Caki2 (cell line): ENCODE results near the gene CCDC3. TPM values are rescaled to one million over a fixed set of nuclear protein-coding genes. Genes with fewer than 3 reads are reported as not detected.

Source experiments
- DNase-seq: peaks from one replicate; pipeline ENCODE4 v3.0.0-alpha.2; 2015; ENCODE audit warnings: low read depth
- in situ Hi-C: cut with HindIII; loops from 2 replicates; pipeline ENCODE4 v1.10.0; 2016; ENCODE audit warnings: low sequenced_read_pairs, low pct_unique_long_range_greater_than_20kb, mixed read lengths
- total RNA-seq: library from RNA; depleted of rRNA; stranded (reverse); fragments of >200 nt; shearing (Covaris generic); gene quantifications from 2 replicates; pipeline ENCODE4 v1.2.3, GENCODE V29; 2014; ENCODE audit warnings: low replicate concordance

The CCDC3 gene
- total RNA-seq, 1 experiment from 2014 or later = not detected

DNA sequence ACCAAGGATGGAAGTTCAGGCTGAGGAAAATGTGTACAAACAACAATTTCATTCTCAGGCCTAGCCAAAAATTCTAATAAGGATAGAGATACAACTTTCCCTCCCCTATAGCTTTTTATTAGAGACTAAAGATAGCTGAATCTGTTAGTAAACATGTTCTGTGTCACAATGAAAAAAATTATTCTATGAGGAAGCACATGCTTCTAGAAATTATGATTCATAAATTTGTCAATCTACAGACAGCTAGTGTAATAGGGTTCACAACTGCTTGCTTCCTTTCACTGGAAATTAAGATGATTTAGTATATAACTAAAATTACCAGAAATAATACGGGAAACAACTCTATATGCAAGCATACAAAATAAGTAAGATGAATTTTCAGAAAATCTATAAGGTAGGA is 56.6 kb downstream of the CCDC3 start:
- in situ Hi-C loops = no loop called here
- DNase-seq = no peak

DNA sequence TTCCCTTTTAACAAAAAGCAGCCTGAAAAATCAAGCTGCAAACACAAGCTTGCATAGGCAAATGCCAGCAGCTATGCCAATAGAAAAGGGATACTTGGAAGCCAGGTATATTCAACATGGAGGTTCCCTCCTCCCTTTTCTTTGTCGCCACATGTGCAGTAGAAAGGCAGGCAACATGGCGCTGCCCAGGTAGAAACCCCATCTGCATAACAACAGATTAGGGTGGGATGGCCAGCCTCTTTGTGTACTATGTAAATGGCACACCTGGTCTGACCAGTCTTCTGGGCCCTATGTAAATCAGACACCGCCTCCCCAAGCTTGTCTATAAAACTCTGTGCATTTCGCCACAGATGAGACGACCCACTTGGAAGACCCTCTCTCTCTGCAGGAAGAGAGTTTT is 58.1 kb downstream of the CCDC3 start:
- no peak for DNase-seq
- in situ Hi-C loops = no loop called here

- in situ Hi-C loops = no loop called here
- no peak for DNase-seq
Observed at GRCh38 chr10:12941966-12942365, 59.5 kb downstream of the CCDC3 start.

GRCh38 chr10:12940791-12941190 is 60.7 kb downstream of the CCDC3 start:
- DNase-seq = no peak
- in situ Hi-C loops = no loop called here

GRCh38 chr10:12938271-12938670 is 63.2 kb downstream of the CCDC3 start:
- in situ Hi-C loops = no loop called here
- DNase-seq = no peak

DNA sequence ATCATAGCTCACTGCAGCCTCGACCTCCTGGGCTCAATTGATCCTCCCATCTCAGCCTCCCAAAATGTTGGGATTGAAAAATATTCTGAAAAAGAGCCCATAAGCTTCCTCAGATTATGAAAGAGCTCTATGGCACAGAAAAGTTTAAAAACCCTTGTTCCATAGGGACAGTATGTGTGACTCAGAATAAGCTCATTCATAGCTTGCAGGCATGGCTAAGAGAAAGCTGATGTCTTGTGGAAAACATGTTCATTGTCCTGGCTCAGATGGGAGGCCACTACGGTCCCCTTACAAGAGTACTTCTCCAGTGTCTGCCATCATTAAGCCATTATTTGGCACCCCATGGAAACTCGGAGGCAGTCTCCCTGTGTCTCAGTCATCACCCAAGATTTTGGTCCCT is 64.0 kb downstream of the CCDC3 start:
- DNase-seq = no peak
- in situ Hi-C loops = no loop called here

DNA sequence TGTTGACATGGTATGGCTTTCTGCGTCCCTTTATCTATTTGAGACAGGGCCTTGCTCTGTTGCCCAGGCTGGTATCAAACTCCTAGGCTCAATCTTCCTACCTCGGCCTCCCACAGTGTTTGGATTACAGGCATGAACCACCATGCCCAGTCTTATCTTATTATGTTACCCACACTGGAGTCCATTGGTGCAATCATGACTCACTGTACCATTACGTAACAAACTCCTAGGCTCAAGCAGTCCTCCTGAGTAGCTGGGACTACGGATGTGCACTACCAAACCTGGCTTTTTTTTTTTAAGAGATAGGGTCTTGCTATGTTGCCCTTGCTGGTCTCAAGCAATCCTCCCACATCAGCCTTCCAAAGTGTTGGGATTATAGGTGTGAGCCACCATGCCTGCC is 66.7 kb downstream of the CCDC3 start:
- no peak for DNase-seq
- in situ Hi-C loops = no loop called here

- in situ Hi-C loops = no loop called here
- DNase-seq = no peak
Observed at GRCh38 chr10:12929381-12929780, 72.1 kb downstream of the CCDC3 start.

DNA sequence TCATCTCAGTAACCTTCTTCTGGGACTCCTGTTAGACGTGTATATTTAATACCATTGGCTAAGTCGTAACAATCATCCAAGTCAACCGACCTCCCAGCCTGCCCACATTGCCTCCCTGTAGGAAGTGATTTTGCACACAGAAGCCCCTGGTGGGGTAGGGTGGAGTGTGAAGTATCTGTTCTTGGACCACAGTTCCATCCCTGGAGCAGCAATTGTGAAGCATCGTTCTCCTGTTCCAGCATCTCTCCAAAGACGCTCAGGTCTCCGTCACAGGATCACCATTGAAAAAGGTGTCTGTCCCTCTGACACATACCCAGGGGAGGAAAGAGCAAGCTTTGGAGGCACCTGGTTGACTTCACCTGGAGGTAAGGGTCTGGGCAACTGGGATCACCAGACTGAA is 72.9 kb downstream of the CCDC3 start:
- in situ Hi-C loops = no loop called here

DNA sequence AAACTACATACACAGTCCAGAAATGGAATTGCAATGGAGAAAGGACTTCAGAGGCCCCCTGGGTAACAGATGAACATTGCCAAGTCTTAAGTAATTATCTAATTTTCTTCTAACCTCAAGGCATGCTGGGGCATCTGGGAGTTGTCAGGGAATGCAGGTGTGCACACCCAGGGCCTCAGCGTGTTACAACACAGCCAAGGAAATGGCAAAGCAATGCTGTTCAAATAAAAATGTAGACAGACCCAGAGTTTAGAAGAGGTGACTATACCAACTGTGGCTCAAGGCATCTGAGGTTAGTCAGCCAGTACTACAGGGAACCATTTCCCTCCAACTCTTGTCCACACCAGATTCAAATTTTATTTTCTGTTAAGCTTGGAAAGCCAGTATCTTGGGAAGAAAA is 73.6 kb downstream of the CCDC3 start:
- DNase-seq = no peak
- in situ Hi-C loops = no loop called here

More for the DNA sequence above, 72.9 kb downstream of the CCDC3 start:
- no peak for DNase-seq

DNA sequence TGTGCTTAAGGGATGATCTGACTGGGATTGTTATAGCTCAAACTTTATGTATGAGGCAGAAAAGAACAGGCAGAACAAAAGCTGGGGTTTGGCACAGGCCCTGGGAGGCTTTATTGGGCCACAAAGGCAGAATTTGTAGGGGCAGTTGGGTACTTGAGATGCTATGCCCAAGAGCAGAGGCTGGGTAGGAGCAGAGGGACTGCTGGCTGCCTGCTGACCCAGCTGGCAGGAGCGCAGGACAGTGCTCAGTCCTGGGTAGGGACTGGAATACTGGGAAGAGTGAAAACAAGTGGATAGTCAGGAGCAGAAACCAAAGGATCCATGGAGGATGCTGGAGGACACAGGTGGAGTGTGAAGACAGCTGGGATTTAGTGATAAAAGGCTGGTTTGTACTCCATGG is 75.7 kb downstream of the CCDC3 start:
- no peak for DNase-seq
- in situ Hi-C loops = no loop called here

- in situ Hi-C loops = no loop called here
Observed at GRCh38 chr10:12924911-12925310, 76.6 kb downstream of the CCDC3 start.

DNA sequence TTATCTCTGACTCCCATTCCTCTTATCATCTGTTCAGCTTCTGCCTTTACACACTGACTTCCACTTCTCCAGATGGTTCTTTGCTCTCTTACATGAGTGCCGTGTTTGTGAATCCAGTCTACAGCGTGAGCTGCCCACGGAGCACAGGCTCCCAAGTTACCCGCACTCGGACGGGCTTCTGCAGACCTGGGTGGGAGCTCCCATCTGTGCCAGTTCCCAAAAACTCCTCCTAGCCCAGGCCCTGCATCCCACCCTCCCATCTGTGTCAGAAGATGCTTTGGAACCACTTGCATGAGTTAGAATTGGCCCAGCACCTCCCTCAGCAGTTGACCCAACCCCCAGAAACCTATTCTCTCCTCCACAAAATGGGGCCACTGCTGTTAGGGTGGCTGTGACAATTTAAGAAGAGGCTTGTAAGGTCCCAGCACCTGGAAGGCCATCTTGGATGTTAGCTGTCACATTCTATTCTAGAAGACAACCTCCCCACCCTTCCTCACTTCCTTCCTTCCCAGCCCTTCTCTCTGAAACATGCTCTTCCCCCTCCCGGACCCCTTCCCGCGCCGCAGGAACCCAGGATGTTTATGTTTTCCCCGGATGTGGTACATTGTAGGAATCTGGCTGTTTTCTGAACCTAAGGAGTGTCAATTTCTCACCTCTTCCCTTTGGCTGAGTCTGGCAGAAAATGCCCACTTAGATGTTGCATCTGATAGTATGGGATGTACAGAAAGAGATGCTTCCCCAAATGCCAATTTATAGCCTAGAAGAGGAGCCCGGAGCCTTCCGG is 79.2 kb downstream of the CCDC3 start:
- in situ Hi-C loops = no loop called here
- no peak for DNase-seq

More at GRCh38 chr10:12924911-12925310, 76.6 kb downstream of the CCDC3 start:
- no peak for DNase-seq

- in situ Hi-C loops = no loop called here
- DNase-seq = no peak
Observed at GRCh38 chr10:12921163-12921562, 80.3 kb downstream of the CCDC3 start.

- DNase-seq = no peak
- in situ Hi-C loops = no loop called here
Observed at GRCh38 chr10:12919574-12919973, 81.9 kb downstream of the CCDC3 start.

- in situ Hi-C loops = no loop called here
Observed at GRCh38 chr10:12916587-12916986, 84.9 kb downstream of the CCDC3 start.

GRCh38 chr10:12915637-12916168 is 85.8 kb downstream of the CCDC3 start:
- in situ Hi-C loops = no loop called here
- DNase-seq = no peak

More at GRCh38 chr10:12916587-12916986, 84.9 kb downstream of the CCDC3 start:
- no peak for DNase-seq

GRCh38 chr10:12914111-12914510 is 87.4 kb downstream of the CCDC3 start:
- no peak for DNase-seq
- in situ Hi-C loops = no loop called here

GRCh38 chr10:12911795-12912194 is 89.7 kb downstream of the CCDC3 start:
- DNase-seq = no peak
- in situ Hi-C loops = no loop called here

GRCh38 chr10:12910835-12911234 is 90.7 kb downstream of the CCDC3 start:
- in situ Hi-C loops = no loop called here
- no peak for DNase-seq
